GM19099 (cell line): ENCODE data around the gene TCF3.

Experiments
- POLR2A ChIP-seq: IDR thresholded peaks from 3 replicates; pipeline ENCODE4 v1.6.1; 2011; ENCODE audit warnings: low read depth; ENCODE audit not compliant: insufficient read length; ENCODE audit errors: extremely low read depth

Gene TCF3

DNA sequence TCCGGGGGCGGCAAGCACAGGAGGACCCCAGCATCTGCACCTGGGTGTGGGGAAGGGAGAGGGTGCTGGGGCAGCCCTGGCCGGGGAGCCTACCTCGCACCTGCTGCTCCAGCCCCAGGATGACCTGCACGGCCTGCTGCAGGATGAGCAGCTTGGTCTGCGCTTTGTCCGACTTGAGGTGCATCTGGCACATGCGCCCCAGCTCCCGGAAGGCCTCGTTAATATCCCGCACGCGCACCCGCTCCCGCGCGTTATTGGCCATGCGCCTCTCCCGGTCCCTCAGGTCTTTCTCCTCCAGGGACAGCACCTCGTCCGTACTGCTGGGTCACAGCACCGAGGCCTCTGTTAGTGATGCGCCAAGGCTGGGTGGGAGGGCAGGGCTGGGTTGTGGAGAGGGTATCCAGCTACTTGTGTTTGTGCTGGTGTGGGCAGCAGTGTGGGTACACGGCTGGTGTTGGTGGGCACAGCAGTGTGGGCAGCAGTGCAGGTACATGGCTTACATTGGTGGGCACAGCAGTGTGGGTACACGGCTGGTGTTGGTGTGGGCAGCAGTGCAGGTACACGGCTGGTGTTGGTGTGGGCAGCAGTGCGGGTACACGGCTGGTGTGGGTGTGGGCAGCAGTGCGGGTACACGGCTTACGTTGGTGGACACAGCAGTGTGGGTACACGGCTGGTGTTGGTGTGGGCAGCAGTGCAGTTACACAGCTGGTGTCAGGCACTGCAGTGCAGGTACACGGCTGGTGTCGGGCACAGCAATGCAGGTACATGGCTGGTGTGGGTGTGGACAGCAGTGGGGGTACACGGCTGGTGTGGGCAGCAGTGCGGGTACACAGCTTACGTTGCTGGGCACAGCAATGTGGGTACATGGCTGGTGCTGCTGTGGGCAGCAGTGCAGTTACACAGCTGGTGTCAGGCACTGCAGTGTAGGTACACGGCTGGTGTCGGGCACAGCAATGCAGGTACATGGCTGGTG lies 40.0 kb downstream of the TCF3 start:
- TF ChIP-seq POLR2A: no peak

DNA sequence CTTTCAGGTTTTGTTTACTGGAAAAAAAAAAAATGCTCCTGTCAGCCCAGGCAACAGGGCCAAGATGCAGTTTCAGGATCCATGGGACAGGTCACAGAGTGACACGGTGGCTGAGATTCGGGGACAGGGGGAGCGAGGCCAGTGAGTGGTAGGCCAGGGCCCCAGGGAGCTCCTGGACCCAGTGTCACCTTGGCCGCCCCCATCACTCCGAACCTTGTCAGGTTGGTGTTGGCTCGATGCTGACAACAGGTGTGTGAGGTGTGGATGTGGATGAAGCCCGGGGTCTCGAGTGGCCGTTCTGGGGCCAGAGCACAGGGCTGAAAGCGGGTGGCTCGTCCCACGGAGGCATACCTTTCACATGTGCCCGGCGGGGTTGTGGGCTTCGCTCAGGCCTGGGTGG lies 41.1 kb downstream of the TCF3 start:
- no peak for TF ChIP-seq POLR2A

DNA sequence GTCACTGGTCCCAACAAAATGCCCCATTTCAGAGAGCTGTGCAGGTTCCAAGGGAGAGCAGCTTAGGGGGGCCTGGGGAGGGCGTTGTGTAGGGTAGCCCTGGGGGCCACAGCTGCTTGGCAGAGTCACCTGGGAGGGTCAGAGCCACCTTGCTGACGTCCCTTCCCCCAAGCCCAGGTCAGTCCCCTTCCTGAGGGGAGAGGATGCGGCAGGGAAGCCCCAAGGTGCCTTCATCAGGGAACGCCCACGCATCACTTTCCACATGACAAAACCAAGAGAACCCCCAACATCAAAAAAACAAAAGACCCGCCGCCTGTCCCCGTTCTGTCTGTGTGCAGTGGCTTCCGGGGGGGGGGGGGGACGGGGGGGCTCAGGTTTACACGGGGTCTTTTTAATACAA lies 41.8 kb downstream of the TCF3 start:
- TF ChIP-seq POLR2A: no peak

DNA sequence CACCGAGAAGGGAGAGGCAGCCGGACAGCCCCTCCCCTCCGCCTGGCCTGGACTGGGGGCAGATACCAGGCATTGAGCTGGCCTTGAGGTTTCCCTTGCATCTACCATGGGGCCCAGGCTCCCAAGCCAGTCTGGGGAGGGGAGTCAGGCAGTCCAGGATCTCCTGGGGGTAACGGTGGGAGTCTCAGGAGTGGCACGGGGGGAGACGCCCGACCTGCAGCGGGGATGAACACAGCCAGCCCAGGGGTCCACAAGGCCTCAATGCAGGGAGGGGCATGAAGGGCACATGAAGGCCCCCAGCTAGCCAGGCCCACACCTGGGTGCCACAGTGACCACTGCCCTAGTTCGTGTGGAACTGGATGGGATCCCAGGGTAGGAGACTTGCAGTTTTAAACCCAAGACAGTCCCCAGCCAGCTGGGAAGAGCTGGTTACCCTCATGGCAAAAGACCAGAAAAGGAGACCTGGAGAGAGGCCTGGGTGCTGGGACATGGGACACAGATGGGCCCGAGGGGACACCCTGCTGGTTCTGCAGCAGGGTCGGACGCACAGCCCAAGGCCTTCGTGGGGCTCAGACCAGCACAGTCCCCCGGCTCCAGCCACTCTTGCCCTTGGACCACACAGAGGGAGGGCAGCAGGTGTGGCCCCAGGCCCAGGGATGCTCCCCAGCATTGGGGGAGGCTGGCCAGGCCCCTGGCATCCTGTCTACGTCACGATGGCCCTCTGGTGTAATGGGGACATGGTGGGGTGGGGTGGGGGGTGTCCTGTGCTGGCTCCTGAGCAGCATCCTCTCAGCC lies 42.5 kb downstream of the TCF3 start:
- no peak for TF ChIP-seq POLR2A

DNA sequence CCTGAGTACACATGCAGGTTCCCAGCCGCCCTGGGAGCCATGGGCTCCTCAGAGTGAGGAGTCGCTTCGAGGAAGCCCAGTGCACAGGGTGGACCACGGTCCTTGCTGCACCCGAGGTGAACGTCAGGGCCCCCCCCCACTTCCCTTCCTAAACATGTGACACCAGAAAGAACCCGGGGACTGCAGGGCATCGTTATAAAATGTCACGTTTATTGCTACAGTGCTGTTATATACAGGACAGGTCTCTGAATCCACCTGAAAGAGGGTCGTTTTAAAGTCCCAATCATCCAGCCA lies 43.4 kb downstream of the TCF3 start:
- no peak for TF ChIP-seq POLR2A

DNA sequence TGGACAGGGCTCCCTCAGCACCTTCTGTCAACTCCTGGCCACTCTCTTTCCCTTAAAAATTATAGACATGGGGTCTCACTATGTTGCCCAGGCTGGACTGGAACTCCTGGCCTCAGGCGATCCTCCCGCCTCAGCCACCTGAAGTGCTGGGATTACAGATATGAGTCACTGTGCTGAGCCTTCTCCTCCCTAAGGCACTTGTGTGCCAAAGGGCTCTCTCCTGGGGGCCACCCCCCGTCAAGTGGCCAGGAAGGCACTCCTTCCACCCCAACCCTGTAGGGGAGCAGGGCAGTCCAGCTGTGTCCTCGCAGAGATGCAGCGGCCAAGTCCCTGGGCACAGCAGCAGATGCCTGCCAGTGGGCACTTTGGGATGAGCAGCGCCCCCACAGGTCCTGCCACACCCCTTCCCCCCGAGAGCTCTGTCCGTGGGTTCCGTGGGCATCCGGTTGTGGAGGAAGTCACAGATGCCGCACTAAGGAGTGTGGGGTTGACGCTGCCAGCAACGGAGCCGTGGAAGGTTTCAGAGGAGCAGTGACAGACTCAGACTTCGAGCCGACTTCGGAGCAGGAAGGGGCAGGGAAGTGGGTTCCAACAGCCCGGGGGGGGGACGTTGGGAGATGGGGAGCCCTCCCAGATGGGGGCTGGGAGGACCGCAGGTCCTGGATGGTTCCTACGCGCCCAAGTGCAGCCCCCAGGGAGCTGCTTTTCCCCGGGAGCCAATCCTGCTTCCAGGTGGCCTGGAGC lies 43.9 kb downstream of the TCF3 start:
- no peak for TF ChIP-seq POLR2A

DNA sequence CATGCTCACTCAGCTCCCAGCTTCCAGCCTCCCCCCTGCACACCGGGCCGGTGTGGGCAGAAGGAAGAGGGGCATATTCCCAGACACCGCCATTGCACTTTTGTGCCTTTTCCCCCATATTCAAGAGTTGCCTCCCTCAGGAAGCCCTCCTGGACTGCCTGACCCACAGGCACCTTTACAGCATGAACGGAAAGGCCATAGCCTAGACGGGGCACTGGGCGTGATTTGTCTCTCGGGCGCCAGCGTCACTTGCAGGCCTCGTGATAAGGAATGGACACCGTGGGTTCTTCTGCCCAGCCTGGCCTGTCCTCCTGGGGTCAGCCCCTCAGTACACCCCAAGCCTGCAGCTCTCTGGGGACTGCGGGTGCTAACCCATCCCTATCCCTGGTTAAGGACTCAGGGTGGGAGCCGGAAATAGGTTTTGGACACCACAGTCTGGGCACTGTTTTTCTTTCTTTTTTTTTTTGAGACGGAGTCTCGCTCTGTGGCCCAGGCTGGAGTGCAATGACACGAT lies 46.2 kb downstream of the TCF3 start:
- no peak for TF ChIP-seq POLR2A

DNA sequence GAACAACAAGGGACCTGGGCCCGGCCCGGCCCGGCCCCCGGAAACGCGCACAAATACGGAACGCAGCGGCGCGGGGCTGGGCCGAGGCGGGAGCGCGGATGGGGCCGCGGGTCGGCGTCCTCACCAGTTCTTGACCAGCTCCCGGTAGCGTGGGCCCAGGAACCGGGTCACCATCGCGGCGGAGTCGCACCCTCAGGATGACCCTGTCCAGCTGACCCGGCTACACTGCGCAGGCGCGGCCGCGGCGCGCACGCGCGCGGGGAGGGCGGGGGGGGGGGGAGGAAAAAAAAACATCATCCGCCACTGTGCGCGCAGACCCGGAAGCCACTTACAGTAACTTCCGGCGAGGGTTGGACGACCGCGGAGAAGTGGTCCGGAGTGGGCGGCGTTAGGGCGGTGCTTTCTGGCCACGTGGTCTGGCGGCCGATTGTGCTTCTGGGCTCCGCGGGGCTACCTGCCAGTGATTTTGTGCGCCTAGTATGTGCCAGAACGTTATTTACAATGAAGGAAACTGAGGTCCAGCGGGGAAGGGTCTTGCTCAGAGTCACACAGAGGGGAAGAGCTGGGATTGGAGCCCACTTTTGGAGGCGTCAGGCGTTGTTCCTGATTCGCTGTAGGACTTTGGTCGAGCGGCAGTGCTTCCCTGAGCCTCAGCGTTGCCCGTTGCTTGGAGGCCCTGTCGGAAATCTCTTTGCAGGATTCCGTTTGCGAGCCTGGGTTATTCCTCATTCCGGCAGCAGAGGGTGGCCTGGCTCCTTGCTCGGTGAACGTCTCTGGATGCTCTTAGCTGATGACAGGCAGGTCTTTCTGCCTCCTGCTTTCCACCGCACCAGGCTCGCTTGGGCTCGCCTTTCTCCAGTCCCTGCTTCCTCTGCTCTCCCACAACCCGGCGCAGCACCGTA lies 46.9 kb downstream of the TCF3 start, which contains the start of gene UQCR11:
Gene UQCR11 (minus strand): TSS at position 227 of the 902 bp plus-strand sequence. CDS start 53 bp downstream, at position 174.
- peak; percentile 70 for TF ChIP-seq POLR2A

DNA sequence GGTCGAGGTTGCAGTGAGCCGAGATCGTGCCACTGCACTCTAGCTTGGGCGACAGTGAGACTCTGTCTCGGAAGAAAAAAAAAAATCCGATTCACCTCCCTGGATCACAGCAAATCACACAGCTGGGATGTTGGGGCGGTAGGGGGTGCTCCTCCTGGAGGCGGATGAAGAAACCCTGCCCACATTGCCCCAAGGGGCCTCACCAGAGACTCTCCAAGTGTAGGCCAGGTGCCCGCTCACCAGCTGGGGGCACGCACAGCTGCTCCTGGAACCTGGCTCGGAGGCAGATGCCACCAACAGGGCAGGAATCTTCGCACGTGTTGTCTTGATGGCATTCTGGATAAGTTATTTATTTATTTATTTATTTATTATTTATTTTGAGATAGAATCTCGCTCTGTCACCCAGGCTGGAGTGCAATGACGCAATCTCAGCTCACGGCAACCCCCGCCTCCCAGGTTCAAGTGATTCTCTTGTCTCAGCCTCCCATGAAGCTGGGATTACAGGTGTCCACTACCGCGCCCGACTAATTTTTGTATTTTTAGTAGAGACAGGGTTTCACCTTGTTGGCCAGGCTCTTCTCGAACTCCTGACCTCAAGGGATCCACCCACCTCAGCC lies 50.2 kb downstream of the TCF3 start:
- no peak for TF ChIP-seq POLR2A

DNA sequence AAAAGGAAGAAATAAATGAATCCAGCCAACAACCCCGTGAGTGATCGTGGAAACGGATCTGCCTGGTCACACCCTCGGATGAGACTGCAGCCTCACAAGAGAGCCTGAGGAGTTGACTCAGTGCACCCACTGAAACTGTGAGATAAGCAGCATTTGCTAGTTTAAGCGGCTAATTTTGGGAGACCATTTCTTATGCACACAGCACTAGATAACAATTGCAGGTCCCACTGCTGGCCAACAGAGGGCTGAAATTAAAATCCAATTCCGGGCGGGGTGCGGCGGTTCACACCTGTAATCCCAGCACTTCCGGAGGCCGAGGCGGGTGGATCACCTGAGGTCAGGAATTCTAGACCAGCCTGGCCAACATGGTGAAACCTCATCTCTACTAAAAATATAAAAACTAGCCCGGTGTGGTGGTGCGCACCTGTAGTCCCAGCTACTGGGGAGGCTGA lies 50.8 kb downstream of the TCF3 start:
- TF ChIP-seq POLR2A: no peak

DNA sequence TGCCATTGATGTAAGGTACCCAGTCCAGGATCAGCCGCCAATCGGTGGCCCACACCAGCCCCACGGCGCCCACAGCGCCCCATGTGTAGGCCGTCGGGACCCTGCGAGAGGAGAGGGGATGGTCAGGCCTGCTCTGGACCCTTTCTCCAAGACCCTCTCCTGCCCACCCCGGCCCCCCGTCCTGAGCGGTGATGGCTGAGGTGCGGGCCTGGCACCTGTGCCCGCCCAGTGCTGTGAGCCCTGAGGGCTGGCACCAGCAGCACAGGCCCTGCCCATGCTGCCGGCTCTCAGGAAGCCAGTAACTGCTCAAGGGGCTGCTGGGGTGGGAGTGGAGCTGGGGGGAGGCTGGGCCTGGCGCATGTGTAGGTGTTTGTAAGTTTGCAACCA lies 53.0 kb downstream of the TCF3 start:
- no peak for TF ChIP-seq POLR2A

DNA sequence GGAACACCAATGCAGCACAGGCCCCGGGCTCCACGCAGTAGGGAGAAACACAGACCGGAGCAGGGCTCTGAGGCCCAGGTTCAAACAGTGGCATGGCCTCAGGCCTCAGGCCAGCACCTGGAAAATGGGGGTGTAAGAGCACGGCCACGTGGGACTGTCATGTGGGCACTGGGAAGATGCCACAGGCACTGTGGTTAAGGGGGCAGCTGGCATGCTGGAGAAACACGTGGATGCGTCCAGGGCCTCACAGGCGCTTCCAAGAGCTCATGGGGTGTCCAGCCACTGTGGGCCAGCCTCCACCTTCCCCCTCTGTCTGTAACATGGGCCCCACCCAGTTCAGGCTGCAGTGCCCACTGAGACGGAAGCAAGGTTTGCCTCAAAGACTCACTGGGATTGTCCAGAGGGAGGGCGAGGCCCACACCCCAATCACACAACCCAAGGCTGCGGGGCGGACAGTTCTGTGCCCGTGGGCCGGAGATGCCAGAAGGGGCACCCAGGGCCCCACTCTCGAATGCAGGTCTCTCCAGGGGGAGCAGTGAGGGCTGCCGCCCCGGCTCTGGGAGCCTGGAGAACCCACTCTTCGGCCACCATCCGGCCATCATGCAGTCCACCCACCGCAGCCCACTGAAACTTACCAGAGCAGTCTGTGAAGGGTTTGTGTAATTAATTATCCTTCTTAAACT lies 53.5 kb downstream of the TCF3 start:
- TF ChIP-seq POLR2A: no peak

DNA sequence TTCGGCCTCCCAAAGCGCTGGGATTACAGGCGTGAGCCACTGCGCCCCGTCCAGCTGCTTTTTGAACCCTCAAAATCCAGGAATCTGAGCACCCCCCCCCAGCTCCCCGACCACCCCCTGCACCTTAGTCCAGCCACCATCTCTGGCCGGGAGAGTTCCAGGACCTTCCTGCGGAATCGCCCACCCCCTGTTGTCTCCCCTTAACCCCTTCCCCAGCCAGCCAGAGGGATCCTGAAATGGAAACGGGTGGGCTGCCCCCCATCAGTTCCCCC lies 59.0 kb downstream of the TCF3 start:
- TF ChIP-seq POLR2A: no peak

DNA sequence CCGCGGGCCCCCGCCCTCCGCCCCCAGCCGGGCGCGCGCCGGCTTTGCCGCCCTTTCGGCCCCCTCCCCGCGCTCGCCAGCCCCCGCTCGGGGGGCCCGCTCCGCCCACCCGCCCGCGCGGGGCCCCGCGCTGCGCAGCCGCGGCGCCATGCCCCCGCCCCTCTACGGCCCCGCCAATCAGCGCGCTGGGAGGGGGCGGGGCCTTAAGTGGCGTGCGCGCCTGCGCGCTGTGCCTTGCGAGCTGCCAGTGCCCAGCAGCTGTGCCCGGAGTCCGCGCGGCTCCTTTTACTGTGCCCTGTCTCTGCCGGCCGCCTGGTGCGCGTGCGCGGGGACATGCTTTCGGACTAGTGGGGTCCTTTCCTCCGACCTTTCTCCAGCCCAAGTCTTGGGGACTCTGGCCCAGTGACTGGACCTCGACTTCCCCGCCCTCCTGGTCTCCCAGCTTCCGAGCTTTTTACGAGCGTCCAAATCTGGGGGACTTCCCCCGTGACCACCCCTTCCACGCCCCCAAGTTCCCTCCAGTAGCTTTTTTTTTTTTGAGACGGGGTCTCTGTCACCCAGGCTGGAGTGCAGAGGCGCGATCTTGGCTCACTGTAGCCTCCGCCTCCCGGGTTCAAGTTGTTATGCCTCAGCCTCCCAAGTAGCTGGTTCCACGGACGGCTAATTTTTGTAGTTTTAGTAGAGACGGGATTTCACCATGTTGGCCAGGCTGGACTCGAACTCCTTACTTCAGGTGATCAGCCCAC lies 59.5 kb downstream of the TCF3 start, which contains the start of gene MBD3:
Gene MBD3 (minus strand): TSS at position 111 of the 746 bp plus-strand sequence. CDS start 234 bp downstream, outside the sequence.
- peak; percentile 73 for TF ChIP-seq POLR2A
